C1 segment of cervical spinal cord (tissue), 14 donors: Measurements from ENCODE around the gene TJP2.

Experiments used
- DNase-seq, 14 donors: peaks; one replicate each; lab custom pipeline; 2025; lab: John Stamatoyannopoulos, UW

Gene TJP2

GRCh38 chr9:69173891-69174615, at the start of gene TJP2:
Gene TJP2 (plus strand): TSS chr9:69174277. CDS start chr9:69174373, 96 bp downstream.
- DNase-seq: peak in 13 of 14 donors; percentile 57 to 92 (median 77)

- peak in 2 of 14 donors; percentile 6 to 16 for DNase-seq
These were observed 43.3 kb upstream of the TJP2 start for GRCh38 chr9:69130456-69131441.

- DNase-seq: no peak
These were observed 42.4 kb upstream of the TJP2 start for GRCh38 chr9:69131682-69132081.

GRCh38 chr9:69132361-69132760, 41.7 kb upstream of the TJP2 start:
- no peak for DNase-seq

- DNase-seq: no peak
These were observed 39.7 kb upstream of the TJP2 start for GRCh38 chr9:69134412-69134811.

GRCh38 chr9:69136185-69136584, 37.9 kb upstream of the TJP2 start:
- no peak for DNase-seq

GRCh38 chr9:69136779-69137178, 37.3 kb upstream of the TJP2 start:
- DNase-seq: no peak

GRCh38 chr9:69137311-69137710, 36.8 kb upstream of the TJP2 start:
- DNase-seq: no peak

- no peak for DNase-seq
These were observed 34.5 kb upstream of the TJP2 start for GRCh38 chr9:69139596-69139995.

GRCh38 chr9:69140123-69140735, 33.8 kb upstream of the TJP2 start:
- no peak for DNase-seq

GRCh38 chr9:69141851-69142250, 32.2 kb upstream of the TJP2 start:
- no peak for DNase-seq

GRCh38 chr9:69143291-69143690, 30.8 kb upstream of the TJP2 start:
- DNase-seq: no peak

- no peak for DNase-seq
These were observed 28.8 kb upstream of the TJP2 start for GRCh38 chr9:69145144-69145715.

GRCh38 chr9:69147041-69147834, 26.8 kb upstream of the TJP2 start:
- no peak for DNase-seq

- DNase-seq: peak in 4 of 14 donors; percentile 7 to 13 (median 7)
These were observed 24.7 kb upstream of the TJP2 start for GRCh38 chr9:69149321-69149807.

GRCh38 chr9:69151506-69151905, 22.6 kb upstream of the TJP2 start:
- DNase-seq: no peak

GRCh38 chr9:69153707-69154521, 20.2 kb upstream of the TJP2 start:
- DNase-seq: no peak

- DNase-seq: no peak
These were observed 18.6 kb upstream of the TJP2 start for GRCh38 chr9:69155341-69156030.

- no peak for DNase-seq
These were observed 16.2 kb upstream of the TJP2 start for GRCh38 chr9:69157751-69158466.
